ENCODE data around the gene THOC1. TPM values are rescaled to one million over a fixed set of nuclear protein-coding genes. Genes with fewer than 3 reads are reported as not detected.

THOC1 gene
- total and polyA plus RNA-seq, 2 donors (not counting 3 experiments of a cell fraction or from before 2014, with no cell fraction given): 12.0 to 50.5 TPM

DNA sequence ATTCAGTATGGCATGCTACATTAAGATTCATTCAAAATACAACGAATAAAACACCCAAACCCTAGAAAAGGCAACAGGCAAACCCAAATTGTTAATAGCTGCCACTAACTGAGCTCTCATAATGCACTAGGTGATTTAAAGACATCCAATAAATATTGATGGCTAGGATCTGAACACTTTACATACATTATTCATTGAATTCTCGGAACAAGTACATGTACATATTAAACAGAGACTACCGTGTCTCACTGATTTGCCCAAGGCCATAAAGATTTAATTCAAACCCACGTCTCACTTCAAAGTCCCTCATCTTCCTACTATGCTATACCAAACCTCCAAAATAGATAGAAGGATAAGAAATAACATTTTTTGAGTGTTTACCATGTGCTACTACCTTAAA, 42.1 kb downstream of the THOC1 start:
- dilution Hi-C loops (cut with MboI; ENCODE audit: extremely low pct_ligation_motif_present, low sequenced_read_pairs): no loop called here
- FAIRE-seq: no peak

More for the DNA sequence above, 42.1 kb downstream of the THOC1 start:
- H3K27ac ChIP-seq (ENCODE audit: insufficient read depth, low read depth, low read length): no peak overlapping the region
- TF ChIP-seq POLR2AphosphoS5 (IDR thresholded peaks at IDR 0.05; ENCODE audit: insufficient read depth, low read depth, low read length) (no peak), JUN (IDR thresholded peaks at IDR 0.05; ENCODE audit: borderline replicate concordance, insufficient read depth, insufficient read length, low read depth) (no peak), FOS (IDR thresholded peaks at IDR 0.05; ENCODE audit: borderline replicate concordance, insufficient read depth, low read length) (no peak), POLR2A (IDR thresholded peaks at IDR 0.05; ENCODE audit: low read depth, low read length) (no peak), EZH2 (IDR thresholded peaks at IDR 0.05; ENCODE audit: borderline replicate concordance, low read depth, low read length, severe bottlenecking) (no peak), MYC (IDR thresholded peaks at IDR 0.05; ENCODE audit: low read depth, low read length) (no peak), GATA2 (IDR thresholded peaks at IDR 0.05; ENCODE audit: insufficient read depth, insufficient read length, low read depth, low read length) (no peak)
- TF ChIP-seq, protein P1, sequence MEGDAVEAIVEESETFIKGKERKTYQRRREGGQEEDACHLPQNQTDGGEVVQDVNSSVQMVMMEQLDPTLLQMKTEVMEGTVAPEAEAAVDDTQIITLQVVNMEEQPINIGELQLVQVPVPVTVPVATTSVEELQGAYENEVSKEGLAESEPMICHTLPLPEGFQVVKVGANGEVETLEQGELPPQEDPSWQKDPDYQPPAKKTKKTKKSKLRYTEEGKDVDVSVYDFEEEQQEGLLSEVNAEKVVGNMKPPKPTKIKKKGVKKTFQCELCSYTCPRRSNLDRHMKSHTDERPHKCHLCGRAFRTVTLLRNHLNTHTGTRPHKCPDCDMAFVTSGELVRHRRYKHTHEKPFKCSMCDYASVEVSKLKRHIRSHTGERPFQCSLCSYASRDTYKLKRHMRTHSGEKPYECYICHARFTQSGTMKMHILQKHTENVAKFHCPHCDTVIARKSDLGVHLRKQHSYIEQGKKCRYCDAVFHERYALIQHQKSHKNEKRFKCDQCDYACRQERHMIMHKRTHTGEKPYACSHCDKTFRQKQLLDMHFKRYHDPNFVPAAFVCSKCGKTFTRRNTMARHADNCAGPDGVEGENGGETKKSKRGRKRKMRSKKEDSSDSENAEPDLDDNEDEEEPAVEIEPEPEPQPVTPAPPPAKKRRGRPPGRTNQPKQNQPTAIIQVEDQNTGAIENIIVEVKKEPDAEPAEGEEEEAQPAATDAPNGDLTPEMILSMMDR (IDR thresholded peaks at IDR 0.05; ENCODE audit: extremely low read depth in 1 of 2, insufficient read depth in 1 of 2, low read depth in 1 of 2, low read length in 2 of 2): no peak
- TF ChIP-seq, protein P2, sequence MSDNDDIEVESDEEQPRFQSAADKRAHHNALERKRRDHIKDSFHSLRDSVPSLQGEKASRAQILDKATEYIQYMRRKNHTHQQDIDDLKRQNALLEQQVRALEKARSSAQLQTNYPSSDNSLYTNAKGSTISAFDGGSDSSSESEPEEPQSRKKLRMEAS (IDR thresholded peaks at IDR 0.05; ENCODE audit: insufficient read depth, insufficient read length): no peak
- no peaks in the 10 kb centered on the region for H4K20me1 ChIP-seq (replicated peaks; ENCODE audit: control insufficient read depth, extremely low read depth, insufficient read depth, low read length)
- no peak overlapping the region for H3K9ac ChIP-seq (replicated peaks; ENCODE audit: extremely low read depth, insufficient read depth, low read length)
- BruUV-seq (replicated peaks): no TSS peak
- no peak overlapping the region for H3K4me3 ChIP-seq (replicated peaks in 1 of 3; ENCODE audit: insufficient read depth in 1 of 3, low read depth in 1 of 3, low read length in 3 of 3)
- intact Hi-C loops (cut with micrococcal nuclease): no loop called here
- no peak overlapping the region for H2AFZ ChIP-seq (ENCODE audit: low read depth, low read length)
- no peaks in the 10 kb centered on the region for H3K4me1 ChIP-seq (ENCODE audit: control insufficient read depth, extremely low read depth, insufficient read depth, low read length)
- no peak overlapping the region for H3K4me2 ChIP-seq (ENCODE audit: insufficient read depth, low read length)
- H3K27me3 ChIP-seq (ENCODE audit: control insufficient read depth in 2 of 2, insufficient read depth in 2 of 2, low read length in 2 of 2): no peaks in the 10 kb centered on the region
- peaks cover 0 to 10% of the 10 kb centered on the region in 2 experiments for H3K36me3 ChIP-seq (ENCODE audit: control insufficient read depth in 2 of 2, extremely low read depth in 1 of 2, insufficient read depth in 2 of 2, low read length in 2 of 2)
- H3K9me1 ChIP-seq (replicated peaks; ENCODE audit: control insufficient read depth, extremely low read depth, insufficient read depth, low read length): no peaks in the 10 kb centered on the region
- H3K79me2 ChIP-seq (ENCODE audit: control insufficient read depth, insufficient read depth, low read length): no peaks in the 10 kb centered on the region
- no peak for DNase-seq (ENCODE audit: low read depth, low spot score)
- no peaks in the 10 kb centered on the region for H3K9me3 ChIP-seq (replicated peaks; ENCODE audit: control insufficient read depth, insufficient read depth, low read length)
- CTCF ChIA-PET: no interaction called here
- POLR2A ChIA-PET: no interaction called here
